NB4 (cell line): Measurements from ENCODE around the gene IQGAP3.

Experiments used
- CTCF ChIP-seq: IDR thresholded peaks from one replicate; pipeline ENCODE4 v1.5.1; 2012; ENCODE audit warnings: low read depth, low read length
- POLR2A ChIP-seq: IDR thresholded peaks from 2 replicates; pipeline ENCODE4 v1.6.1; 2011; ENCODE audit warnings: mild to moderate bottlenecking; ENCODE audit not compliant: insufficient read length; ENCODE audit errors: extremely low read depth

DNA sequence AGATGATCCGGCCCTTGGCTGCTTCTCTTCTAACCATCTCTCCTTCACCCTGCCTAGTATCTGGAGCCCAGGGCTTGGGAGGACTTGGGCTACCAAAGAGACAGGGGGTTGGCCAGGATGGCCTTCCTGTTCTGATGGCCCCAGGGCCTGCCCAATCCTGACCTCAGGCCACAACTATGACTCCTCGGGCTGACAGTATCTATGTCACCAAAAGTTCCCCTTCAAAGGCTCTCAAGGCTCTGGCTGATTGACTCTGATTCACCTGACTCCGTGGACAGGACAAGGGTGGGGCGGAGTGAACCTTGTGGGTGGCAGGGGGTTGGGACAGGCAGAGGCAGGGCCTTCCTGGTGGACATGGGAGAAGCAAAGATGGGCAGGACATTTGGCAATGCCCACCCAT is 84.5 kb downstream of the IQGAP3 start:
- TF ChIP-seq CTCF, result no peak
- TF ChIP-seq POLR2A, result no peak
